Measurements from ENCODE around the gene ABCF2. TPM values are rescaled to one million over a fixed set of nuclear protein-coding genes. Genes with fewer than 3 reads are reported as not detected.

The ABCF2 gene
- total and polyA plus RNA-seq, 3 experiments from 2014 or later = 36.7 to 95.1 (median 86.5) TPM

DNA sequence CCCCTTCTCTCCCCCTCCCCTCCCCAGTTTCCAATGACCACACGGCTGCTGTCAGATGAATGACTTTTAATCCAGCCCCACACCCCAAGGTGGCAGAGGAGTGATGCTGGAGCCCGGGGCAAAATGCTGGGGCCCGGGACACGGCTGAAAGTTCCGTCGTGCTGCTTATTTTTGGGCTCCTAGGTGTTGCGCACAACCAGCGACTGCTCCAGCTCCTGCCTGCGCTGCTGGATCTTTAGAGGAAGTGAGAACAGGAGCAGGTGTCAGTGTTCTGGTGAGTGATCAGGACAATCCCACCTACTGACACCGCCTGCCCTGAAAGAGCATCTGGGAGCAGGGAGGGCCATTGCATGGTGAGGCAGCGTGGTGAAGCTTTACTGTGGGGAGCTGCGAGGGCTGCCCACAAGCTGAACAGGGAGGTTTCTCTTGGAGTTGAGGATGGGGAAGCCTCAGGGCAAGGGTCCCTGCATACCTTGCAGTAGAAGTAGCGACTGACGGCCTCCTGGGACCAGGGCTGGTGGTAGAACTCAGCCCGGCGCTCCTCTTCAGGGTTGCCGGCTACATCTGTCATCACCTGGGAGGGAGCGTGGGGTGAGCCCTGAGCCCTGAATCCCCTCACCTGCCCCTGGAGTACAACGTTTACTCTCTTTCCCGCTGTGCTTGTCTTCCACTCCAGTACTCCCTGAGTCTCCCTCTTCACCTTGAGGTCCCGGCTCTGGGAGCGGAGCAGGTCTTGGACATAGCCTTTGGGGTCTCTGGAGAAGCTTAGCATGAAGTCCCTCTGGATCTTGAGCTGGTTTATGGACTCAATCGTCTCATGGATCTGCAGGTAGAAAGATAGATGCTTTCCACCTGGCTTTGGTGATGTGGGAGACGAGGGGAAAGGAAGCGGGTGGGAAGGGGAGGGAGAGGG lies 12.2 kb upstream of the ABCF2 start:
- peak overlapping the region in 1 of 8 donors; percentile 78 for H3K27ac Mint-ChIP-seq
- no peak for DNase-seq
- H3K27ac ChIP-seq (ENCODE audit: low read depth, low read length) = no peak overlapping the region
- peaks cover 0 to 51% (median 0%) of the 10 kb centered on the region in 3 donors for H3K36me3 Mint-ChIP-seq
- H3K4me3 Mint-ChIP-seq = no peak overlapping the region
- H3K36me3 ChIP-seq (ENCODE audit: insufficient read depth, low read length) = peaks cover 9% of the 10 kb centered on the region
- H3K9me3 Mint-ChIP-seq = peaks cover 0 to 2% (median 0%) of the 10 kb centered on the region in 5 donors
- peaks cover 21 to 43% (median 26%) of the 10 kb centered on the region in 3 donors for H3K4me1 Mint-ChIP-seq
- no peak overlapping the region for H3K4me3 ChIP-seq (ENCODE audit: low read length)
- ChIA-PET CTCF (no interaction called here), POLR2A (no interaction called here)
- H3K9me3 ChIP-seq (ENCODE audit: low read length) = no peaks in the 10 kb centered on the region
- H3K27me3 Mint-ChIP-seq = no peaks in the 10 kb centered on the region
- peaks cover 19% of the 10 kb centered on the region for H3K4me1 ChIP-seq (ENCODE audit: insufficient read depth, low read length)
- H3K27me3 ChIP-seq (ENCODE audit: insufficient read depth, low read length, poor library complexity, severe bottlenecking) = no peaks in the 10 kb centered on the region

DNA sequence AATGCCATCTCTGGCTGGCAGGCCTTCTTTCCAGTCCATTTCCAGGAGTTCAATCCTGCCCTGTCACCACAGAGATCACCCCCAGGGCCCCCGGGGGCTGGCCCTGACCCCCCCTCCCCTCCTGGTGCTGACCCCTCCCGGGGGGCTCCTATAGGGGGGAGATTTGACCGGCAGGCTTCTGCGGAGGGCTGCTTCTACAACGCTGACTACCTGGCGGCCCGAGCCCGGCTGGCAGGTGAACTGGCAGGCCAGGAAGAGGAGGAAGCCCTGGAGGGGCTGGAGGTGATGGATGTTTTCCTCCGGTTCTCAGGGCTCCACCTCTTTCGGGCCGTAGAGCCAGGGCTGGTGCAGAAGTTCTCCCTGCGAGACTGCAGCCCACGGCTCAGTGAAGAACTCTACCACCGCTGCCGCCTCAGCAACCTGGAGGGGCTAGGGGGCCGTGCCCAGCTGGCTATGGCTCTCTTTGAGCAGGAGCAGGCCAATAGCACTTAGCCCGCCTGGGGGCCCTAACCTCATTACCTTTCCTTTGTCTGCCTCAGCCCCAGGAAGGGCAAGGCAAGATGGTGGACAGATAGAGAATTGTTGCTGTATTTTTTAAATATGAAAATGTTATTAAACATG lies 11.3 kb upstream of the ABCF2 start:
- Histone ChIP-seq H3K36me3 (ENCODE audit: insufficient read depth, low read length) (peaks cover 9% of the 10 kb centered on the region), H3K27ac (ENCODE audit: low read depth, low read length) (no peak overlapping the region), H3K9me3 (ENCODE audit: low read length) (no peaks in the 10 kb centered on the region), H3K4me1 (ENCODE audit: insufficient read depth, low read length) (peaks cover 19% of the 10 kb centered on the region), H3K4me3 (ENCODE audit: low read length) (no peak overlapping the region), H3K27me3 (ENCODE audit: insufficient read depth, low read length, poor library complexity, severe bottlenecking) (no peaks in the 10 kb centered on the region)
- peaks cover 0 to 2% (median 0%) of the 10 kb centered on the region in 5 donors for H3K9me3 Mint-ChIP-seq
- ChIA-PET POLR2A (no interaction called here), CTCF (no interaction called here)
- no peak for DNase-seq
- H3K4me1 Mint-ChIP-seq = peaks cover 21 to 43% (median 26%) of the 10 kb centered on the region in 3 donors
- H3K36me3 Mint-ChIP-seq = peaks cover 0 to 55% (median 2%) of the 10 kb centered on the region in 3 donors
- H3K27ac Mint-ChIP-seq = no peak overlapping the region
- H3K4me3 Mint-ChIP-seq = no peak overlapping the region
- H3K27me3 Mint-ChIP-seq = no peaks in the 10 kb centered on the region

DNA sequence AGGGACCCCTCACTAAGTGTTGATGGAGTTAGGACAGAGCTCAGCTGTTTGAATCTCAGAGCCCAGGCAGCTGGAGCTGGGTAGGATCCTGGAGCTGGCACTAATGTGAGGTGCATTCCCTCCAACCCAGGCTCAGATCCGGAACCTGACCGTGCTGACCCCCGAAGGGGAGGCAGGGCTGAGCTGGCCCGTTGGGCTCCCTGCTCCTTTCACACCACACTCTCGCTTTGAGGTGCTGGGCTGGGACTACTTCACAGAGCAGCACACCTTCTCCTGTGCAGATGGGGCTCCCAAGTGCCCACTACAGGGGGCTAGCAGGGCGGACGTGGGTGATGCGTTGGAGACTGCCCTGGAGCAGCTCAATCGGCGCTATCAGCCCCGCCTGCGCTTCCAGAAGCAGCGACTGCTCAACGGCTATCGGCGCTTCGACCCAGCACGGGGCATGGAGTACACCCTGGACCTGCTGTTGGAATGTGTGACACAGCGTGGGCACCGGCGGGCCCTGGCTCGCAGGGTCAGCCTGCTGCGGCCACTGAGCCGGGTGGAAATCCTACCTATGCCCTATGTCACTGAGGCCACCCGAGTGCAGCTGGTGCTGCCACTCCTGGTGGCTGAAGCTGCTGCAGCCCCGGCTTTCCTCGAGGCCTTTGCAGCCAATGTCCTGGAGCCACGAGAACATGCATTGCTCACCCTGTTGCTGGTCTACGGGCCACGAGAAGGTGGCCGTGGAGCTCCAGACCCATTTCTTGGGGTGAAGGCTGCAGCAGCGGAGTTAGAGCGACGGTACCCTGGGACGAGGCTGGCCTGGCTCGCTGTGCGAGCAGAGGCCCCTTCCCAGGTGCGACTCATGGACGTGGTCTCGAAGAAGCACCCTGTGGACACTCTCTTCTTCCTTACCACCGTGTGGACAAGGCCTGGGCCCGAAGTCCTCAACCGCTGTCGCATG lies 10.5 kb upstream of the ABCF2 start:
- H3K27me3 ChIP-seq (ENCODE audit: insufficient read depth, low read length, poor library complexity, severe bottlenecking) = no peaks in the 10 kb centered on the region
- no peaks in the 10 kb centered on the region for H3K9me3 ChIP-seq (ENCODE audit: low read length)
- H3K4me1 ChIP-seq (ENCODE audit: insufficient read depth, low read length) = peaks cover 15% of the 10 kb centered on the region
- H3K27ac ChIP-seq (ENCODE audit: low read depth, low read length) = no peak overlapping the region
- Mint-ChIP-seq H3K4me3 (no peak overlapping the region), H3K9me3 (peaks cover 0 to 2% (median 0%) of the 10 kb centered on the region in 5 donors), H3K27me3 (no peaks in the 10 kb centered on the region), H3K27ac (no peak overlapping the region), H3K36me3 (peaks cover 0 to 61% (median 2%) of the 10 kb centered on the region in 3 donors), H3K4me1 (peaks cover 21 to 40% (median 25%) of the 10 kb centered on the region in 3 donors)
- no peak overlapping the region for H3K4me3 ChIP-seq (ENCODE audit: low read length)
- no peak for DNase-seq
- POLR2A ChIA-PET = interaction anchor here (1.7 kb wide), 1 partner anchor 10 kb away, joined by 8 read pairs; the partner anchor contains the start of gene ABCF2
- peaks cover 9% of the 10 kb centered on the region for H3K36me3 ChIP-seq (ENCODE audit: insufficient read depth, low read length)
- CTCF ChIA-PET = interaction anchor here (1.0 to 1.9 kb wide), 3 partner anchors 8 to 13 kb away, joined by 3 to 6 read pairs (median 6); no protein-coding TSS in a partner anchor

DNA sequence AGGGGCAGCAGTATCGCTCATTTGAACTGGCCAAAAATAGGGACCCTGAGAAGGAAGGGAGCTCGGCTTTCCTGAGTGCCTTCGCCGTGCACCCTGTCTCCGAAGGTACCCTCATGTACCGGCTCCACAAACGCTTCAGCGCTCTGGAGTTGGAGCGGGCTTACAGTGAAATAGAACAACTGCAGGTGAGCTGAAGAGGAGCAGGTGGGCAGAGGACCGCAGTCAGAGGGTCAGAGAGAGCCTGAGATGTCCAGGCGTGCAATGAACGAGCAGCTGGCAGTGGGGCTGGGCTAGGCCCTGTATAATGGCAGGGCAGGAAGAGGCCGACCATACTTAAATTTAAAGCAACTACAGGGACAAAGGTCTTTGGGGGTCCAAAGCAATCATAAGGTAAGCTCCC lies 9.4 kb upstream of the ABCF2 start:
- no peaks in the 10 kb centered on the region for H3K9me3 ChIP-seq (ENCODE audit: low read length)
- Mint-ChIP-seq H3K9me3 (peaks cover 0 to 2% (median 0%) of the 10 kb centered on the region in 5 donors), H3K27me3 (no peaks in the 10 kb centered on the region), H3K4me3 (peak overlapping the region in 2 of 7 donors; percentile 64 to 75), H3K27ac (peak overlapping the region in 2 of 8 donors; percentile 41 to 76), H3K4me1 (peaks cover 30 to 49% (median 33%) of the 10 kb centered on the region in 3 donors), H3K36me3 (peaks cover 0 to 64% (median 2%) of the 10 kb centered on the region in 3 donors)
- H3K27ac ChIP-seq (ENCODE audit: low read depth, low read length) = no peak overlapping the region
- H3K4me3 ChIP-seq (ENCODE audit: low read length) = no peak overlapping the region
- ChIA-PET CTCF (interaction anchor here (0.6 to 1.9 kb wide), 4 partner anchors 8 to 14 kb away, joined by 3 to 6 read pairs (median 4); no protein-coding TSS in a partner anchor), POLR2A (interaction anchor here (1.7 kb wide), 1 partner anchor 9 kb away, joined by 8 read pairs; the partner anchor contains the start of gene ABCF2)
- H3K36me3 ChIP-seq (ENCODE audit: insufficient read depth, low read length) = peaks cover 9% of the 10 kb centered on the region
- no peak for DNase-seq
- H3K4me1 ChIP-seq (ENCODE audit: insufficient read depth, low read length) = peaks cover 21% of the 10 kb centered on the region
- H3K27me3 ChIP-seq (ENCODE audit: insufficient read depth, low read length, poor library complexity, severe bottlenecking) = no peaks in the 10 kb centered on the region

- H3K27ac ChIP-seq (ENCODE audit: low read depth, low read length) = no peak overlapping the region
- Mint-ChIP-seq H3K9me3 (peaks cover 0 to under 1% (median 0%) of the 10 kb centered on the region in 5 donors), H3K27ac (peak overlapping the region in 1 of 8 donors; percentile 26), H3K36me3 (peaks cover 0 to 63% (median 2%) of the 10 kb centered on the region in 3 donors), H3K4me1 (peaks cover 30 to 53% (median 33%) of the 10 kb centered on the region in 3 donors), H3K27me3 (no peaks in the 10 kb centered on the region), H3K4me3 (peak overlapping the region in 3 of 7 donors; percentile 23 to 64 (median 32))
- DNase-seq = no peak
- H3K4me3 ChIP-seq (ENCODE audit: low read length) = no peak overlapping the region
- POLR2A ChIA-PET = no interaction called here
- peaks cover 9% of the 10 kb centered on the region for H3K36me3 ChIP-seq (ENCODE audit: insufficient read depth, low read length)
- H3K4me1 ChIP-seq (ENCODE audit: insufficient read depth, low read length) = peaks cover 22% of the 10 kb centered on the region
- H3K27me3 ChIP-seq (ENCODE audit: insufficient read depth, low read length, poor library complexity, severe bottlenecking) = no peaks in the 10 kb centered on the region
- H3K9me3 ChIP-seq (ENCODE audit: low read length) = no peaks in the 10 kb centered on the region
- CTCF ChIA-PET = interaction anchor here (1.9 to 4.7 kb wide), 2 partner anchors 8 to 11 kb away, joined by 6 to 29 read pairs; no protein-coding TSS in a partner anchor
Measured at GRCh38 chr7:151235091-151235787, 8.2 kb upstream of the ABCF2 start.

- H3K4me1 ChIP-seq (ENCODE audit: insufficient read depth, low read length) = peaks cover 22% of the 10 kb centered on the region
- DNase-seq = no peak
- peak overlapping the region; percentile 96 for H3K27ac ChIP-seq (ENCODE audit: low read depth, low read length)
- POLR2A ChIA-PET = no interaction called here
- H3K27me3 Mint-ChIP-seq = no peaks in the 10 kb centered on the region
- H3K4me3 Mint-ChIP-seq = peak overlapping the region; percentile 98 to 100 (median 100)
- H3K36me3 ChIP-seq (ENCODE audit: insufficient read depth, low read length) = peaks cover 9% of the 10 kb centered on the region
- H3K4me3 ChIP-seq (ENCODE audit: low read length) = peak overlapping the region; percentile 89
- H3K36me3 Mint-ChIP-seq = peaks cover 0 to 53% (median 2%) of the 10 kb centered on the region in 3 donors
- H3K27me3 ChIP-seq (ENCODE audit: insufficient read depth, low read length, poor library complexity, severe bottlenecking) = no peaks in the 10 kb centered on the region
- H3K9me3 ChIP-seq (ENCODE audit: low read length) = no peaks in the 10 kb centered on the region
- H3K9me3 Mint-ChIP-seq = no peaks in the 10 kb centered on the region
- peak overlapping the region; percentile 94 to 100 (median 99) for H3K27ac Mint-ChIP-seq
- CTCF ChIA-PET = interaction anchor here (4.7 kb wide), 1 partner anchor 9 kb away, joined by 29 read pairs; no protein-coding TSS in a partner anchor
- peaks cover 30 to 53% (median 33%) of the 10 kb centered on the region in 3 donors for H3K4me1 Mint-ChIP-seq
Measured at GRCh38 chr7:151233804-151234203, 6.8 kb upstream of the ABCF2 start.
